Measurements from ENCODE around the gene SDS. TPM values are rescaled to one million over a fixed set of nuclear protein-coding genes. Genes with fewer than 3 reads are reported as not detected.

The SDS gene
- total and polyA plus RNA-seq, 2 donors (not counting 1 experiment from before 2014, with no cell fraction given): 0.09 TPM; not detected in 1

DNA sequence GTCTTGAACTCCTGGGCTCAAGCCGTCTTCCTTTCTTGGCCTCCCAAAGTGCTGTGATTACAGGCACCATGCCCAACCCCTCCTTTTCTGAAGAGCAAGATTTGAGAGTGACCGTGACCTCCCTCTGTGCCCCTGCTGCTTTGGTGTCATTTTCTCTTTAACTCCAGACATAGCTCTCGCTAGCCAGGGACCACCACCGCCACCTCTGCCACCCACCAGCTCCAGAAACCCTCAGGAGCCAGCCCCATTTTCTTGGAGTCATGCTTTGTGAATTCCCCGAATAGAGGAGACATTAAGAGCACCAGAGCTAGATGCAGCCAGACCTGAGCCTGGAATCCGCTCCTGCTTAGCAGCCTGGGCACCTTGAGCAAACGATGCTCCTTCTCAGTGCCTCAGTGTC is 36.6 kb upstream of the SDS start:
- Histone ChIP-seq H3K27ac (ENCODE audit: low read length in 2 of 2) (no peak overlapping the region), H2AFZ (ENCODE audit: insufficient read depth, low read depth, low read length, poor library complexity, severe bottlenecking) (no peak overlapping the region), H3K27me3 (replicated peaks in 1 of 4; ENCODE audit: control extremely low read depth in 1 of 4, control insufficient read depth in 3 of 4, insufficient read depth in 4 of 4, low read length in 3 of 4) (peaks cover 0 to 23% (median 8%) of the 10 kb centered on the region in 4 experiments), H3K9ac (ENCODE audit: low read length) (no peak overlapping the region), H3K4me1 (ENCODE audit: control insufficient read depth in 2 of 2, insufficient read depth in 2 of 2, low read length in 2 of 2) (no peaks in the 10 kb centered on the region), H3K79me2 (ENCODE audit: control insufficient read depth, insufficient read depth, low read length) (no peaks in the 10 kb centered on the region), H3K4me3 (ENCODE audit: control extremely low read depth in 1 of 5, extremely low read depth in 1 of 5, insufficient read depth in 1 of 5, low read depth in 2 of 5, low read length in 4 of 5) (no peak overlapping the region), H3K9me3 (ENCODE audit: control extremely low read depth in 1 of 3, control insufficient read depth in 2 of 3, insufficient read depth in 1 of 3, low read length in 2 of 3) (peaks cover 0 to 7% (median 0%) of the 10 kb centered on the region in 3 donors), H3K4me2 (replicated peaks; ENCODE audit: low read depth, low read length, poor library complexity, severe bottlenecking) (no peak overlapping the region), H4K20me1 (ENCODE audit: control insufficient read depth, insufficient read depth, low read length, poor library complexity, severe bottlenecking) (no peaks in the 10 kb centered on the region), H3K36me3 (replicated peaks in 1 of 2; ENCODE audit: control extremely low read depth in 1 of 2, control insufficient read depth in 1 of 2, extremely low read depth in 1 of 2, insufficient read depth in 2 of 2, low read length in 1 of 2) (no peaks in the 10 kb centered on the region)
- ATAC-seq (ENCODE audit: low read depth) (no peak), DNase-seq (no peak)
- ChIA-PET CTCF (interaction anchor here (1.2 kb wide), 1 partner anchor 129 kb away, joined by 4 read pairs; no protein-coding TSS in a partner anchor), POLR2A (no interaction called here)
- 80% methylated on average over 5 of the region's 7 CpGs for WGBS (ENCODE audit: insufficient coverage)
- TF ChIP-seq EZH2 (IDR thresholded peaks at IDR 0.05; ENCODE audit: borderline replicate concordance, insufficient read depth, low read depth, low read length, poor library complexity, severe bottlenecking): no peak
- TF ChIP-seq, protein P1, sequence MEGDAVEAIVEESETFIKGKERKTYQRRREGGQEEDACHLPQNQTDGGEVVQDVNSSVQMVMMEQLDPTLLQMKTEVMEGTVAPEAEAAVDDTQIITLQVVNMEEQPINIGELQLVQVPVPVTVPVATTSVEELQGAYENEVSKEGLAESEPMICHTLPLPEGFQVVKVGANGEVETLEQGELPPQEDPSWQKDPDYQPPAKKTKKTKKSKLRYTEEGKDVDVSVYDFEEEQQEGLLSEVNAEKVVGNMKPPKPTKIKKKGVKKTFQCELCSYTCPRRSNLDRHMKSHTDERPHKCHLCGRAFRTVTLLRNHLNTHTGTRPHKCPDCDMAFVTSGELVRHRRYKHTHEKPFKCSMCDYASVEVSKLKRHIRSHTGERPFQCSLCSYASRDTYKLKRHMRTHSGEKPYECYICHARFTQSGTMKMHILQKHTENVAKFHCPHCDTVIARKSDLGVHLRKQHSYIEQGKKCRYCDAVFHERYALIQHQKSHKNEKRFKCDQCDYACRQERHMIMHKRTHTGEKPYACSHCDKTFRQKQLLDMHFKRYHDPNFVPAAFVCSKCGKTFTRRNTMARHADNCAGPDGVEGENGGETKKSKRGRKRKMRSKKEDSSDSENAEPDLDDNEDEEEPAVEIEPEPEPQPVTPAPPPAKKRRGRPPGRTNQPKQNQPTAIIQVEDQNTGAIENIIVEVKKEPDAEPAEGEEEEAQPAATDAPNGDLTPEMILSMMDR (IDR thresholded peaks at IDR 0.05): no peak
- Mint-ChIP-seq H3K4me1 (no peaks in the 10 kb centered on the region), H3K27ac (no peak overlapping the region), H3K9me3 (ENCODE audit: insufficient read depth) (no peaks in the 10 kb centered on the region), H3K27me3 (peaks cover 18% of the 10 kb centered on the region), H3K4me3 (no peak overlapping the region)
- intact Hi-C loops (cut with micrococcal nuclease): no loop called here

- Mint-ChIP-seq H3K9me3 (ENCODE audit: insufficient read depth) (no peaks in the 10 kb centered on the region), H3K27ac (no peak overlapping the region), H3K4me1 (no peaks in the 10 kb centered on the region), H3K4me3 (no peak overlapping the region), H3K27me3 (peaks cover 13% of the 10 kb centered on the region)
- no peaks in the 10 kb centered on the region for H3K4me1 ChIP-seq (ENCODE audit: control insufficient read depth in 2 of 2, insufficient read depth in 2 of 2, low read length in 2 of 2)
- H3K4me3 ChIP-seq (ENCODE audit: control extremely low read depth in 1 of 5, extremely low read depth in 1 of 5, insufficient read depth in 1 of 5, low read depth in 2 of 5, low read length in 4 of 5): no peak overlapping the region
- 50% methylated on average over 8 of the region's 8 CpGs for WGBS (ENCODE audit: insufficient coverage)
- no peak overlapping the region for H3K4me2 ChIP-seq (replicated peaks; ENCODE audit: low read depth, low read length, poor library complexity, severe bottlenecking)
- H3K79me2 ChIP-seq (ENCODE audit: control insufficient read depth, insufficient read depth, low read length): no peaks in the 10 kb centered on the region
- no peak overlapping the region for H2AFZ ChIP-seq (ENCODE audit: insufficient read depth, low read depth, low read length, poor library complexity, severe bottlenecking)
- H3K27ac ChIP-seq (ENCODE audit: low read length in 2 of 2): no peak overlapping the region
- CTCF ChIA-PET: interaction anchor here (0.6 kb wide), 1 partner anchor 107 kb away, joined by 3 read pairs; no protein-coding TSS in a partner anchor
- ATAC-seq (ENCODE audit: low read depth): no peak
- H4K20me1 ChIP-seq (ENCODE audit: control insufficient read depth, insufficient read depth, low read length, poor library complexity, severe bottlenecking): no peaks in the 10 kb centered on the region
- no peaks in the 10 kb centered on the region for H3K36me3 ChIP-seq (replicated peaks in 1 of 2; ENCODE audit: control extremely low read depth in 1 of 2, control insufficient read depth in 1 of 2, extremely low read depth in 1 of 2, insufficient read depth in 2 of 2, low read length in 1 of 2)
- TF ChIP-seq EZH2 (IDR thresholded peaks at IDR 0.05; ENCODE audit: borderline replicate concordance, insufficient read depth, low read depth, low read length, poor library complexity, severe bottlenecking): no peak
- TF ChIP-seq, protein P1 (IDR thresholded peaks at IDR 0.05): peak; percentile 58
- DNase-seq: no peak
- POLR2A ChIA-PET: no interaction called here
- intact Hi-C loops (cut with micrococcal nuclease): no loop called here
- H3K9ac ChIP-seq (ENCODE audit: low read length): no peak overlapping the region
- peaks cover 0 to 21% (median 8%) of the 10 kb centered on the region in 4 experiments for H3K27me3 ChIP-seq (replicated peaks in 1 of 4; ENCODE audit: control extremely low read depth in 1 of 4, control insufficient read depth in 3 of 4, insufficient read depth in 4 of 4, low read length in 3 of 4)
- peaks cover 0 to 5% (median 0%) of the 10 kb centered on the region in 3 donors for H3K9me3 ChIP-seq (ENCODE audit: control extremely low read depth in 1 of 3, control insufficient read depth in 2 of 3, insufficient read depth in 1 of 3, low read length in 2 of 3)
Observed at GRCh38 chr12:113439606-113440030, 35.9 kb upstream of the SDS start.

Data from B cell (primary cell).